Tibial nerve (tissue), 4 donors: ENCODE data around the gene CSNK2B.

Source experiments
- EP300 ChIP-seq, 2 donors: sonication (generic); formaldehyde crosslinking; IDR thresholded peaks; one replicate each; pipeline ENCODE4 v1.6.1; 2017; ENCODE audit warnings: antibody characterized with exemption in 2 of 2, mild to moderate bottlenecking in 1 of 2
- POLR2A ChIP-seq, 2 donors: fragments of 450-650 bp; IDR thresholded peaks; one replicate each; pipeline ENCODE4 v1.6.1; 2017; ENCODE audit warnings: antibody characterized with exemption in 2 of 2, mild to moderate bottlenecking in 2 of 2, moderate library complexity in 2 of 2
- TF ChIP-seq, protein P1 (sequence below), 5 experiments: fragments of 200-600 bp in 3 of 5; fragments of 450-650 bp in 2 of 5; sonication (generic) in 3 of 5; IDR thresholded peaks; one replicate each; pipeline ENCODE4 v1.5.1; 2016 to 2019; ENCODE audit warnings: antibody characterized with exemption in 5 of 5, mild to moderate bottlenecking in 3 of 5, moderate library complexity in 2 of 5

- TF ChIP-seq POLR2A (IDR thresholded peaks at IDR 0.05) (no peak), EP300 (IDR thresholded peaks at IDR 0.05) (no peak)
- TF ChIP-seq, protein P1, sequence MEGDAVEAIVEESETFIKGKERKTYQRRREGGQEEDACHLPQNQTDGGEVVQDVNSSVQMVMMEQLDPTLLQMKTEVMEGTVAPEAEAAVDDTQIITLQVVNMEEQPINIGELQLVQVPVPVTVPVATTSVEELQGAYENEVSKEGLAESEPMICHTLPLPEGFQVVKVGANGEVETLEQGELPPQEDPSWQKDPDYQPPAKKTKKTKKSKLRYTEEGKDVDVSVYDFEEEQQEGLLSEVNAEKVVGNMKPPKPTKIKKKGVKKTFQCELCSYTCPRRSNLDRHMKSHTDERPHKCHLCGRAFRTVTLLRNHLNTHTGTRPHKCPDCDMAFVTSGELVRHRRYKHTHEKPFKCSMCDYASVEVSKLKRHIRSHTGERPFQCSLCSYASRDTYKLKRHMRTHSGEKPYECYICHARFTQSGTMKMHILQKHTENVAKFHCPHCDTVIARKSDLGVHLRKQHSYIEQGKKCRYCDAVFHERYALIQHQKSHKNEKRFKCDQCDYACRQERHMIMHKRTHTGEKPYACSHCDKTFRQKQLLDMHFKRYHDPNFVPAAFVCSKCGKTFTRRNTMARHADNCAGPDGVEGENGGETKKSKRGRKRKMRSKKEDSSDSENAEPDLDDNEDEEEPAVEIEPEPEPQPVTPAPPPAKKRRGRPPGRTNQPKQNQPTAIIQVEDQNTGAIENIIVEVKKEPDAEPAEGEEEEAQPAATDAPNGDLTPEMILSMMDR (IDR thresholded peaks at IDR 0.05) = no peak
Measured at GRCh38 chr6:31718265-31718664, 52.4 kb downstream of the CSNK2B start.
